ENCODE results near the gene CSRP2.
A peak's percentile ranks its signal among the peaks of the same experiment; 100 is the strongest.

The CSRP2 gene

GRCh38 chr12:76863837-76864236, 15.0 kb downstream of the CSRP2 start:
- DNase-seq (ENCODE audit: low read depth), result peak; percentile 48
- TF ChIP-seq CTCF (conservative IDR thresholded peaks at IDR 0.05; ENCODE audit: control insufficient read depth, insufficient read depth, low read depth, low read length), result no peak
- no peak overlapping the region for H3K4me3 ChIP-seq (ENCODE audit: control insufficient read depth, low read depth, low read length)

GRCh38 chr12:76863005-76863670, 15.7 kb downstream of the CSRP2 start:
- peak; percentile 70 for DNase-seq (ENCODE audit: low read depth)
- no peak for TF ChIP-seq CTCF (conservative IDR thresholded peaks at IDR 0.05; ENCODE audit: control insufficient read depth, insufficient read depth, low read depth, low read length)
- H3K4me3 ChIP-seq (ENCODE audit: control insufficient read depth, low read depth, low read length), result no peak overlapping the region

GRCh38 chr12:76860256-76860655, 18.6 kb downstream of the CSRP2 start:
- TF ChIP-seq CTCF (conservative IDR thresholded peaks at IDR 0.05; ENCODE audit: control insufficient read depth, insufficient read depth, low read depth, low read length), result no peak
- no peak overlapping the region for H3K4me3 ChIP-seq (ENCODE audit: control insufficient read depth, low read depth, low read length)
- DNase-seq (ENCODE audit: low read depth), result no peak

- H3K4me3 ChIP-seq (ENCODE audit: control insufficient read depth, low read depth, low read length), result no peak overlapping the region
- DNase-seq (ENCODE audit: low read depth), result no peak
- TF ChIP-seq CTCF (conservative IDR thresholded peaks at IDR 0.05; ENCODE audit: control insufficient read depth, insufficient read depth, low read depth, low read length), result no peak
Observed at GRCh38 chr12:76859611-76860010, 19.2 kb downstream of the CSRP2 start.

GRCh38 chr12:76856018-76856644, 22.7 kb downstream of the CSRP2 start:
- DNase-seq (ENCODE audit: low read depth), result no peak
- no peak overlapping the region for H3K4me3 ChIP-seq (ENCODE audit: control insufficient read depth, low read depth, low read length)
- no peak for TF ChIP-seq CTCF (conservative IDR thresholded peaks at IDR 0.05; ENCODE audit: control insufficient read depth, insufficient read depth, low read depth, low read length)

GRCh38 chr12:76855271-76855670, 23.5 kb downstream of the CSRP2 start:
- H3K4me3 ChIP-seq (ENCODE audit: control insufficient read depth, low read depth, low read length), result no peak overlapping the region
- DNase-seq (ENCODE audit: low read depth), result peak; percentile 11
- no peak for TF ChIP-seq CTCF (conservative IDR thresholded peaks at IDR 0.05; ENCODE audit: control insufficient read depth, insufficient read depth, low read depth, low read length)

All from fibroblast of mammary gland (primary cell).